Endothelial cell of umbilical vein (primary cell): ENCODE data around the gene PLXNB2. TPM values are rescaled to one million over a fixed set of nuclear protein-coding genes. Genes with fewer than 3 reads are reported as not detected.

ENCODE experiments used
- BruUV-seq: library from RNA; stranded (reverse); fragments of 400-500 nt; replicated peaks from 2 replicates; lab custom pipeline; 2021; lab: Mats Ljungman, UMichigan
- CTCF ChIA-PET: fragments of 300-600, 350-600 bp; sonication (Branson Sonifier 250); formaldehyde crosslinking; loops from one replicate; lab custom pipeline; 2021; ENCODE audit warnings: antibody characterized with exemption, inconsistent platforms; lab: Charles Lee
- POLR2A ChIA-PET: fragments of 300-600, 350-600 bp; sonication (Branson Sonifier 250); formaldehyde crosslinking; loops from one replicate; lab custom pipeline; 2021; ENCODE audit warnings: antibody characterized with exemption, inconsistent platforms; lab: Charles Lee
- DNase-seq: peaks from one replicate; pipeline ENCODE4 v3.0.0-alpha.2; 2011; ENCODE audit warnings: low read depth, low spot score
- FAIRE-seq: peaks from 2 replicates; lab custom pipeline; 2011; peaks lifted over from hg19 to GRCh38; lab: Jason Lieb, UNC
- H2AFZ ChIP-seq: 2 replicates; pipeline ENCODE4 v1.6.0; 2012; ENCODE audit warnings: low read depth, low read length, control low read depth, inconsistent platforms
- H3K27ac ChIP-seq: 2 replicates; pipeline ENCODE4 v1.5.1; 2011; ENCODE audit warnings: low read depth, mild to moderate bottlenecking, control low read depth, low read length, moderate library complexity; ENCODE audit not compliant: insufficient read depth
- H3K27me3 ChIP-seq, 2 experiments: 2 replicates each; pipeline versions ENCODE4 v1.6.0 to v1.6.1; 2011; ENCODE audit warnings: low read length in 2 of 2, mixed read lengths in 1 of 2; ENCODE audit not compliant: control insufficient read depth in 2 of 2, insufficient read depth in 2 of 2
- H3K36me3 ChIP-seq, 2 experiments: 2 replicates in 1 of 2; 3 replicates in 1 of 2; pipeline ENCODE4 v1.5.1; 2011; ENCODE audit warnings: low read length in 2 of 2, mild to moderate bottlenecking in 1 of 2, moderate library complexity in 1 of 2; ENCODE audit not compliant: control insufficient read depth in 2 of 2, insufficient read depth in 2 of 2; ENCODE audit errors: extremely low read depth in 1 of 2
- H3K4me1 ChIP-seq: 3 replicates; pipeline ENCODE4 v1.5.1; 2011; ENCODE audit warnings: mild to moderate bottlenecking, low read length; ENCODE audit not compliant: control insufficient read depth, insufficient read depth; ENCODE audit errors: extremely low read depth
- H3K4me2 ChIP-seq: 2 replicates; pipeline ENCODE4 v1.6.1; 2011; ENCODE audit warnings: low read length, control low read depth, mixed read lengths; ENCODE audit not compliant: insufficient read depth
- H3K4me3 ChIP-seq, 3 experiments: fragments of 200-600 bp in 1 of 3; sonication (generic), shearing (Covaris generic) in 1 of 3; replicated peaks in 1 of 3; 2 replicates each; pipeline ENCODE4 v1.5.1; 2011 to 2016; ENCODE audit warnings: control low read depth in 3 of 3, low read length in 3 of 3, mild to moderate bottlenecking in 2 of 3, inconsistent platforms in 1 of 3, low read depth in 1 of 3, moderate library complexity in 1 of 3; ENCODE audit not compliant: insufficient read depth in 1 of 3
- H3K79me2 ChIP-seq: 2 replicates; pipeline ENCODE4 v1.6.0; 2012; ENCODE audit warnings: low read length, inconsistent platforms; ENCODE audit not compliant: control insufficient read depth, insufficient read depth
- H3K9ac ChIP-seq: replicated peaks from 2 replicates; pipeline ENCODE3; 2011; ENCODE audit warnings: low read length, control low read depth; ENCODE audit not compliant: insufficient read depth; ENCODE audit errors: extremely low read depth
- H3K9me1 ChIP-seq: replicated peaks from 3 replicates; pipeline ENCODE4 v1.6.0; 2011; ENCODE audit warnings: mild to moderate bottlenecking, low read length; ENCODE audit not compliant: control insufficient read depth, insufficient read depth; ENCODE audit errors: extremely low read depth
- H3K9me3 ChIP-seq: replicated peaks from 2 replicates; pipeline ENCODE4 v1.5.1; 2012; ENCODE audit warnings: low read length, inconsistent platforms; ENCODE audit not compliant: control insufficient read depth, insufficient read depth
- H4K20me1 ChIP-seq: replicated peaks from 2 replicates; pipeline ENCODE3; 2011; ENCODE audit warnings: mild to moderate bottlenecking, low read length; ENCODE audit not compliant: control insufficient read depth, insufficient read depth; ENCODE audit errors: extremely low read depth
- CTCF ChIP-seq, 2 donors: IDR thresholded peaks; 1 replicate in 1 of 2; 2 replicates in 1 of 2; pipeline ENCODE4 v1.5.1; 2011; ENCODE audit warnings: low read length in 2 of 2, mild to moderate bottlenecking in 2 of 2, moderate library complexity in 2 of 2, control low read depth in 1 of 2, inconsistent platforms in 1 of 2, low read depth in 1 of 2; ENCODE audit not compliant: insufficient read depth in 1 of 2; ENCODE audit errors: extremely low read depth in 1 of 2
- EZH2 ChIP-seq: IDR thresholded peaks from 2 replicates; pipeline ENCODE4 v1.6.1; 2012; ENCODE audit warnings: borderline replicate concordance, low read depth, mild to moderate bottlenecking, moderate library complexity, low read length, inconsistent platforms; ENCODE audit not compliant: severe bottlenecking
- FOS ChIP-seq: IDR thresholded peaks from 2 replicates; pipeline ENCODE4 v1.6.1; 2011; ENCODE audit warnings: mild to moderate bottlenecking, low read length, moderate library complexity, borderline replicate concordance; ENCODE audit not compliant: insufficient read depth
- GATA2 ChIP-seq: IDR thresholded peaks from 2 replicates; pipeline ENCODE4 v1.7.0; 2011; ENCODE audit warnings: low read depth, mild to moderate bottlenecking, moderate library complexity, mixed read lengths, low read length; ENCODE audit not compliant: insufficient read length, insufficient read depth
- JUN ChIP-seq: IDR thresholded peaks from 2 replicates; pipeline ENCODE4 v1.6.1; 2011; ENCODE audit warnings: borderline replicate concordance, low read depth; ENCODE audit not compliant: insufficient read length, insufficient read depth
- MAX ChIP-seq: IDR thresholded peaks from 2 replicates; pipeline ENCODE4 v1.6.1; 2011; ENCODE audit not compliant: insufficient read depth, insufficient read length
- MYC ChIP-seq: IDR thresholded peaks from one replicate; pipeline ENCODE4 v1.6.1; 2011; ENCODE audit warnings: mild to moderate bottlenecking, low read depth, low read length
- POLR2A ChIP-seq: IDR thresholded peaks from 2 replicates; pipeline ENCODE4 v1.6.1; 2012; ENCODE audit warnings: low read depth, mild to moderate bottlenecking, control low read depth, low read length
- POLR2AphosphoS5 ChIP-seq: IDR thresholded peaks from 2 replicates; pipeline ENCODE4 v1.6.1; 2012; ENCODE audit warnings: low read depth, mild to moderate bottlenecking, control low read depth, low read length, moderate library complexity; ENCODE audit not compliant: insufficient read depth
- dilution Hi-C: fragments of 300-500 bp; cut with MboI; formaldehyde crosslinking; loops from one replicate; pipeline ENCODE4 v1.15.0; 2019; ENCODE audit warnings: low sequenced_read_pairs; ENCODE audit not compliant: extremely low pct_ligation_motif_present
- intact Hi-C: fragments of 100-400 bp; cut with micrococcal nuclease; formaldehyde crosslinking; loops from one replicate; pipeline ENCODE4 v1.10.0; 2022
- polyA plus RNA-seq, 4 experiments: library from polyadenylated mRNA; depleted of rRNA in 3 of 4; stranded (reverse) in 3 of 4; unstranded in 1 of 4; fragments of >200 nt; gene quantifications; 2 replicates each; pipeline versions ENCODE4 v1.2.1 to v1.2.3, GENCODE V29; 2011 to 2012; ENCODE audit warnings: missing spikeins in 1 of 4
- total RNA-seq: library from RNA; stranded (reverse); gene quantifications from 2 replicates; pipeline ENCODE4 v1.2.3, GENCODE V29; 2021

The PLXNB2 gene
- total and polyA plus RNA-seq, 2 donors (not counting 3 experiments of a cell fraction or from before 2014, with no cell fraction given): 82.3 to 139 TPM

- Histone ChIP-seq H3K4me3 (no peak overlapping the region), H2AFZ (no peak overlapping the region), H3K79me2 (no peaks in the 10 kb centered on the region), H3K4me1 (peaks cover 15% of the 10 kb centered on the region), H3K27me3 (no peaks in the 10 kb centered on the region), H3K9ac (no peak overlapping the region), H3K9me1 (no peaks in the 10 kb centered on the region), H3K4me2 (no peak overlapping the region), H3K9me3 (no peaks in the 10 kb centered on the region), H3K27ac (no peak overlapping the region), H4K20me1 (no peaks in the 10 kb centered on the region), H3K36me3 (peaks cover 0 to 4% of the 10 kb centered on the region in 2 experiments)
- TF ChIP-seq EZH2: no peak
- TF ChIP-seq CTCF (IDR thresholded peaks at IDR 0.05; ENCODE audit: extremely low read depth in 1 of 2, insufficient read depth in 1 of 2, low read depth in 1 of 2, low read length in 2 of 2): no peak
- no peak for TF ChIP-seq MYC
- no peak for TF ChIP-seq GATA2
- TF ChIP-seq POLR2AphosphoS5: no peak
- TF ChIP-seq FOS: no peak
- no peak for TF ChIP-seq JUN
- no peak for TF ChIP-seq POLR2A
- TF ChIP-seq MAX: no peak
- FAIRE-seq (no peak), DNase-seq (no peak)
- BruUV-seq: no TSS peak
- ChIA-PET POLR2A (no interaction called here), CTCF (interaction anchor here (0.8 to 4.7 kb wide), 8 partner anchors 10 to 59 kb away, joined by 3 to 40 read pairs (median 4); partner anchors contain the start of gene HDAC10)
- dilution Hi-C loops: no loop called here
- intact Hi-C loops: no loop called here
These were observed 40.5 kb downstream of the PLXNB2 start for GRCh38 chr22:50266994-50267393.
